B cell (primary cell): ENCODE measurements around the gene SPDYA. TPM values are rescaled to one million over a fixed set of nuclear protein-coding genes. Genes with fewer than 3 reads are reported as not detected.

Experiments
- ATAC-seq: fragments of 200-7000 bp; cut with Tn5 transposase; one replicate; pipeline ENCODE4 v1.10.0; 2021; ENCODE audit warnings: low read depth, mild to moderate bottlenecking, moderate number of reproducible peaks, moderate library complexity
- CTCF ChIA-PET: fragments of 350-600 bp; sonication (Branson Sonifier 250); formaldehyde crosslinking; loops from one replicate; lab custom pipeline; 2021; ENCODE audit warnings: antibody characterized with exemption, inconsistent platforms; lab: Charles Lee
- POLR2A ChIA-PET: fragments of 350-600 bp; sonication (Branson Sonifier 250); formaldehyde crosslinking; loops from one replicate; lab custom pipeline; 2021; ENCODE audit warnings: antibody characterized with exemption; lab: Charles Lee
- DNase-seq: peaks from one replicate; pipeline ENCODE4 v3.0.0; 2013
- H2AFZ ChIP-seq: 2 replicates; pipeline ENCODE4 v1.6.1; 2012; ENCODE audit warnings: mild to moderate bottlenecking, low read depth, low read length; ENCODE audit not compliant: insufficient read depth, poor library complexity, severe bottlenecking
- H3K27ac ChIP-seq, 2 donors: 1 replicate in 1 of 2; 2 replicates in 1 of 2; pipeline ENCODE4 v1.5.1; 2012 to 2013; ENCODE audit warnings: low read length in 2 of 2, mild to moderate bottlenecking in 2 of 2, moderate library complexity in 1 of 2
- H3K27me3 ChIP-seq, 4 experiments: fragments of 200-600 bp in 1 of 4; sonication (generic) in 1 of 4; replicated peaks in 1 of 4; 1 replicate in 2 of 4; 2 replicates in 2 of 4; pipeline versions ENCODE4 v1.6.1 to v1.7.0; 2013 to 2016; ENCODE audit warnings: low read length in 3 of 4, mild to moderate bottlenecking in 2 of 4, mixed read lengths in 1 of 4, moderate library complexity in 1 of 4; ENCODE audit not compliant: insufficient read depth in 4 of 4, control insufficient read depth in 3 of 4; ENCODE audit errors: control extremely low read depth in 1 of 4
- H3K36me3 ChIP-seq, 2 experiments: replicated peaks in 1 of 2; 1 replicate in 1 of 2; 2 replicates in 1 of 2; pipeline versions ENCODE4 v1.6.1 to v1.7.1; 2013; ENCODE audit warnings: low read length in 1 of 2; ENCODE audit not compliant: insufficient read depth in 2 of 2, control insufficient read depth in 1 of 2; ENCODE audit errors: control extremely low read depth in 1 of 2, extremely low read depth in 1 of 2
- H3K4me1 ChIP-seq, 2 donors: fragments of 200-600 bp in 1 of 2; sonication (generic) in 1 of 2; 1 replicate in 1 of 2; 2 replicates in 1 of 2; pipeline versions ENCODE4 v1.5.1 to v1.6.1; 2013 to 2017; ENCODE audit warnings: low read length in 2 of 2; ENCODE audit not compliant: control insufficient read depth in 2 of 2, insufficient read depth in 2 of 2
- H3K4me2 ChIP-seq: replicated peaks from 2 replicates; pipeline ENCODE3; 2012; ENCODE audit warnings: mild to moderate bottlenecking, low read depth, low read length; ENCODE audit not compliant: poor library complexity, severe bottlenecking
- H3K4me3 ChIP-seq, 5 experiments: fragments of 200-600 bp in 1 of 5; sonication (generic) in 1 of 5; 1 replicate in 3 of 5; 2 replicates in 2 of 5; pipeline versions ENCODE4 v1.5.1 to v1.7.0; 2011 to 2016; ENCODE audit warnings: low read length in 4 of 5, mild to moderate bottlenecking in 4 of 5, low read depth in 2 of 5, control low read depth in 1 of 5, moderate library complexity in 1 of 5; ENCODE audit not compliant: insufficient read depth in 1 of 5; ENCODE audit errors: control extremely low read depth in 1 of 5, extremely low read depth in 1 of 5
- H3K79me2 ChIP-seq: fragments of 200-600 bp; sonication (generic); one replicate; pipeline ENCODE4 v1.6.0; 2016; ENCODE audit warnings: low read length; ENCODE audit not compliant: control insufficient read depth, insufficient read depth
- H3K9ac ChIP-seq: fragments of 200-600 bp; sonication (generic); 2 replicates; pipeline ENCODE4 v1.6.1; 2017; ENCODE audit warnings: mild to moderate bottlenecking, low read length, moderate library complexity
- H3K9me3 ChIP-seq, 3 donors: one replicate each; pipeline versions ENCODE4 v1.6.1 to v1.7.1; 2013; ENCODE audit warnings: low read length in 2 of 3; ENCODE audit not compliant: control insufficient read depth in 2 of 3, insufficient read depth in 1 of 3; ENCODE audit errors: control extremely low read depth in 1 of 3
- H4K20me1 ChIP-seq: 2 replicates; pipeline ENCODE4 v1.6.0; 2012; ENCODE audit warnings: mild to moderate bottlenecking, low read length; ENCODE audit not compliant: insufficient read depth, control insufficient read depth, poor library complexity, severe bottlenecking
- H3K27ac Mint-ChIP-seq: one replicate; pipeline ENCODE4 v1.8.0; 2021; ENCODE audit warnings: mixed read lengths
- H3K27me3 Mint-ChIP-seq: one replicate; pipeline ENCODE4 v1.8.0; 2021; ENCODE audit warnings: mixed read lengths
- H3K4me1 Mint-ChIP-seq: one replicate; pipeline ENCODE4 v1.8.0; 2021; ENCODE audit warnings: mixed read lengths
- H3K4me3 Mint-ChIP-seq: one replicate; pipeline ENCODE4 v1.8.0; 2021; ENCODE audit warnings: mixed read lengths
- H3K9me3 Mint-ChIP-seq: one replicate; pipeline ENCODE4 v1.8.0; 2022; ENCODE audit warnings: mixed read lengths; ENCODE audit not compliant: insufficient read depth
- CTCF ChIP-seq: fragments of 200-600 bp; IDR thresholded peaks from one replicate; pipeline ENCODE4 v1.8.0; 2022; ENCODE audit warnings: antibody characterized with exemption, mild to moderate bottlenecking
- EZH2 ChIP-seq: IDR thresholded peaks from 2 replicates; pipeline ENCODE4 v1.6.1; 2012; ENCODE audit warnings: borderline replicate concordance, low read depth, mild to moderate bottlenecking, moderate library complexity, low read length; ENCODE audit not compliant: insufficient read depth, poor library complexity, severe bottlenecking
- WGBS: methylation state at CpG from one replicate; pipeline ENCODE4 v1.1.5; 2013; ENCODE audit warnings: missing lambda C conversion rate; ENCODE audit not compliant: insufficient coverage; 5-methylcytosine and 5-hydroxymethylcytosine counted together
- intact Hi-C: fragments of 100-400 bp; cut with micrococcal nuclease; formaldehyde crosslinking; loops from one replicate; pipeline ENCODE4 v1.10.0; 2022
- polyA plus RNA-seq: library from polyadenylated mRNA; depleted of rRNA; stranded (reverse); fragments of >200 nt; gene quantifications from 2 replicates; pipeline ENCODE4 v1.2.3, GENCODE V29; 2012
- total RNA-seq, 2 donors: library from RNA; stranded (reverse); fragments of 120-200 nt in 1 of 2; gene quantifications; 1 replicate in 1 of 2; 2 replicates in 1 of 2; pipeline versions ENCODE4 v1.2.3 to v1.2.4, GENCODE V29; 2013 to 2022

SPDYA gene
- total and polyA plus RNA-seq, 2 donors (not counting 1 experiment from before 2014, with no cell fraction given), result 3.5 TPM; not detected in 1

GRCh38 chr2:28871620-28872019, 61.0 kb downstream of the SPDYA start:
- Histone ChIP-seq H3K9me3 (no peaks in the 10 kb centered on the region), H3K36me3 (no peaks in the 10 kb centered on the region), H3K4me1 (peaks cover 20 to 23% of the 10 kb centered on the region in 2 donors), H3K79me2 (peaks cover 34% of the 10 kb centered on the region), H3K4me2 (no peak overlapping the region), H3K27me3 (peaks cover 0 to 7% (median under 1%) of the 10 kb centered on the region in 4 experiments), H2AFZ (peak overlapping the region; percentile 91), H3K9ac (no peak overlapping the region), H3K4me3 (no peak overlapping the region), H3K27ac (no peak overlapping the region), H4K20me1 (peaks cover under 1% of the 10 kb centered on the region)
- 75% methylated on average over 2 of the region's 3 CpGs for WGBS
- peak overlapping the region; percentile 100 for H3K27ac Mint-ChIP-seq
- TF ChIP-seq CTCF, result no peak
- no peak for TF ChIP-seq EZH2
- no peak for DNase-seq
- peaks cover 10% of the 10 kb centered on the region for H3K27me3 Mint-ChIP-seq
- intact Hi-C loops, result loop anchor here (2.0 to 10.0 kb wide), 3 partner anchors 59 to 1787 kb away; partner anchors contain the start of genes KHK, SPDYA and YPEL5
- H3K4me3 Mint-ChIP-seq, result peak overlapping the region; percentile 99
- ChIA-PET CTCF (interaction anchor here (2.6 kb wide), 1 partner anchor 24 kb away, joined by 10 read pairs; no protein-coding TSS in a partner anchor), POLR2A (interaction anchor here (0.7 to 2.5 kb wide), 2 partner anchors 23 to 177 kb away, joined by 5 to 35 read pairs; partner anchors contain the start of gene WDR43)
- H3K4me1 Mint-ChIP-seq, result peaks cover 26% of the 10 kb centered on the region
- no peak for ATAC-seq
- no peaks in the 10 kb centered on the region for H3K9me3 Mint-ChIP-seq

- Histone ChIP-seq H2AFZ (no peak overlapping the region), H3K27ac (no peak overlapping the region), H3K9me3 (no peaks in the 10 kb centered on the region), H3K4me1 (no peaks in the 10 kb centered on the region), H3K4me3 (no peak overlapping the region), H3K79me2 (no peaks in the 10 kb centered on the region), H3K27me3 (peaks cover 0 to 4% (median 1%) of the 10 kb centered on the region in 4 experiments), H3K36me3 (no peaks in the 10 kb centered on the region), H3K4me2 (no peak overlapping the region), H4K20me1 (no peaks in the 10 kb centered on the region), H3K9ac (no peak overlapping the region)
- CTCF ChIA-PET, result no interaction called here
- TF ChIP-seq EZH2 (no peak), CTCF (no peak)
- intact Hi-C loops, result no loop called here
- POLR2A ChIA-PET, result no interaction called here
- Mint-ChIP-seq H3K27me3 (peaks cover 34% of the 10 kb centered on the region), H3K9me3 (no peaks in the 10 kb centered on the region), H3K27ac (no peak overlapping the region), H3K4me3 (no peak overlapping the region), H3K4me1 (no peaks in the 10 kb centered on the region)
- no CpG with 5 or more reads among the region's 1 CpG for WGBS
- DNase-seq (no peak), ATAC-seq (no peak)
Observed at GRCh38 chr2:28880193-28880592, 69.6 kb downstream of the SPDYA start.
